Panc1 (cell line): ENCODE measurements around the gene NUB1. TPM values are rescaled to one million over a fixed set of nuclear protein-coding genes. Genes with fewer than 3 reads are reported as not detected.
A peak's percentile ranks its signal among the peaks of the same experiment; 100 is the strongest.

Experiments
- ATAC-seq: fragments of 200-7000 bp; cut with Tn5 transposase; 2 replicates; pipeline ENCODE4 v1.9.1; 2020; ENCODE audit warnings: mild to moderate bottlenecking, moderate library complexity
- BruUV-seq: library from RNA; stranded (reverse); fragments of 400-500 nt; replicated peaks from 2 replicates; lab custom pipeline; 2021; lab: Mats Ljungman, UMichigan
- CTCF ChIA-PET: fragments of 300-600 bp; sonication (Branson Sonifier 250); formaldehyde crosslinking; loops from one replicate; lab custom pipeline; 2022; ENCODE audit warnings: antibody characterized with exemption; lab: Charles Lee
- POLR2A ChIA-PET: fragments of 300-600 bp; sonication (Branson Sonifier 250); formaldehyde crosslinking; loops from one replicate; lab custom pipeline; 2022; ENCODE audit warnings: antibody characterized with exemption; lab: Charles Lee
- DNase-seq: peaks from one replicate; pipeline ENCODE4 v3.0.0-alpha.2; 2010; ENCODE audit warnings: low read depth, low spot score
- H3K27ac ChIP-seq: 2 replicates; pipeline ENCODE4 v1.5.1; 2011; ENCODE audit warnings: mild to moderate bottlenecking, low read length, inconsistent platforms
- H3K27me3 ChIP-seq: fragments of 200-500 bp; sonication (Bioruptor generic); 2 replicates; pipeline ENCODE4 v1.6.0; 2014; ENCODE audit warnings: low read length, inconsistent platforms; ENCODE audit not compliant: control insufficient read depth, insufficient read depth
- H3K36me3 ChIP-seq: fragments of 200-500 bp; sonication (Bioruptor generic); 2 replicates; pipeline ENCODE4 v1.5.1; 2014; ENCODE audit warnings: inconsistent platforms, mild to moderate bottlenecking, low read length, moderate library complexity; ENCODE audit not compliant: control insufficient read depth, insufficient read depth
- H3K4me1 ChIP-seq: 2 replicates; pipeline ENCODE4 v1.5.1; 2011; ENCODE audit warnings: inconsistent platforms, mild to moderate bottlenecking, low read length, moderate library complexity; ENCODE audit not compliant: control insufficient read depth, insufficient read depth
- H3K4me3 ChIP-seq, 2 experiments: 2 replicates each; pipeline ENCODE4 v1.5.1; 2011 to 2012; ENCODE audit warnings: low read depth in 2 of 2, low read length in 2 of 2, mild to moderate bottlenecking in 2 of 2, inconsistent platforms in 1 of 2, moderate library complexity in 1 of 2
- H3K9me3 ChIP-seq: fragments of 200-500 bp; sonication (Bioruptor generic); 2 replicates; pipeline ENCODE4 v1.5.1; 2014; ENCODE audit warnings: low read depth, mild to moderate bottlenecking, inconsistent platforms, low read length, moderate library complexity; ENCODE audit not compliant: control insufficient read depth, insufficient read depth
- POLR2AphosphoS5 ChIP-seq: IDR thresholded peaks from 2 replicates; pipeline ENCODE4 v1.6.1; 2012; ENCODE audit warnings: mild to moderate bottlenecking, low read depth, low read length, moderate library complexity
- SIN3A ChIP-seq: IDR thresholded peaks from 2 replicates; pipeline ENCODE4 v1.6.1; 2012; ENCODE audit warnings: low read depth, mild to moderate bottlenecking, low read length, moderate library complexity, borderline replicate concordance; ENCODE audit not compliant: insufficient read depth
- TCF7L2 ChIP-seq: IDR thresholded peaks from 2 replicates; pipeline ENCODE4 v1.6.1; 2011; ENCODE audit warnings: mild to moderate bottlenecking, low read depth, low read length, inconsistent platforms
- in situ Hi-C: cut with HindIII; loops from 2 replicates; pipeline ENCODE4 v1.10.0; 2016; ENCODE audit warnings: low sequenced_read_pairs, low pct_unique_long_range_greater_than_20kb
- intact Hi-C: fragments of 100-400 bp; cut with micrococcal nuclease; formaldehyde crosslinking; loops from one replicate; pipeline ENCODE4 v1.10.0; 2022; ENCODE audit not compliant: unreplicated experiment
- total RNA-seq: library from RNA; stranded (reverse); gene quantifications from one replicate; pipeline ENCODE4 v1.2.1, GENCODE V29; 2021; ENCODE audit not compliant: unreplicated experiment
- TF ChIP-seq, protein P1 (sequence below): fragments of 450-650 bp; IDR thresholded peaks from 2 replicates; pipeline ENCODE4 v1.5.1; 2017; ENCODE audit warnings: mild to moderate bottlenecking
- TF ChIP-seq, protein P2 (sequence below), 2 experiments: IDR thresholded peaks; 2 replicates each; pipeline ENCODE4 v1.6.1; 2011 to 2012; ENCODE audit warnings: low read depth in 2 of 2, control low read depth in 1 of 2, low read length in 1 of 2, mild to moderate bottlenecking in 1 of 2, moderate library complexity in 1 of 2; ENCODE audit not compliant: insufficient read depth in 1 of 2

Gene NUB1
- total RNA-seq, 1 experiment from 2014 or later = 50.5 TPM

DNA sequence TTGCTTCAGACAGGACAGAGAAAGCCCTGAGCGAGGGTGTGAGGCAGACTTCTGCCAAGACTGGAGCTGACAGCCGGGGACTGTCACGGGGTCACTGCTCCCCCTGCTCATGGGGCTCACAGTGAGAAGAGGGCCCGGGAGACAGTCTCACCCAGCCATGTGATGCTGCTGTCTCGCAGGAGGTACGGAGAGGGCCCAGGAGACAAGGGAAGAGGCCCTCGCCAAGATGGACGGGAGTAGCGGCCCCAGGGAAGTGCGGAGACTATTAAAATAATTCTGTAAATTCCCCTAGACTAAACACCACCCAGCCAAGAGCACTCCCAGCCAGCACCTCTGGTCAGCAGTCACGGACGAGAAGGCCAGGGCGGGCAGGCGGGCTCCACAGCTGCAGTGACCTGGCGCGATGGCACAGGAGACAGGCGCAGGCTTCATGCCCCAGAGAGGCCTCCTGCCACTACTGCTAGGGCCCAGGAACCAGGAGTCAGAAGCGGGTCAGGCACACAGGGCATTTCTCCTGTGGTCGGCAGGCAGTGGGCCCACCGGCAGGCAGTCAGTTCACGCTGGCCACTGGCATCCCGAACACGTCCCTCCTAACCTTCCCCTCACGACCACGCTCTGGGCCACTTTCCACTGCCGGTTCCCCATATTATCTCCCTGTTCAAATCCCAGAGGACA, 44.2 kb downstream of the NUB1 start:
- Histone ChIP-seq H3K27me3 (no peaks in the 10 kb centered on the region), H3K36me3 (no peaks in the 10 kb centered on the region), H3K9me3 (no peaks in the 10 kb centered on the region), H3K27ac (peak overlapping the region; percentile 17; the same call in 1 of the 2 replicates), H3K4me1 (peaks cover 5% of the 10 kb centered on the region), H3K4me3 (no peak overlapping the region)
- BruUV-seq = no TSS peak
- ATAC-seq (0 out of 2 replicates have a peak, but pooled peaks have one; percentile 10), DNase-seq (no peak)
- ChIA-PET POLR2A (no interaction called here), CTCF (no interaction called here)
- TF ChIP-seq TCF7L2 = no peak
- TF ChIP-seq, protein P1, sequence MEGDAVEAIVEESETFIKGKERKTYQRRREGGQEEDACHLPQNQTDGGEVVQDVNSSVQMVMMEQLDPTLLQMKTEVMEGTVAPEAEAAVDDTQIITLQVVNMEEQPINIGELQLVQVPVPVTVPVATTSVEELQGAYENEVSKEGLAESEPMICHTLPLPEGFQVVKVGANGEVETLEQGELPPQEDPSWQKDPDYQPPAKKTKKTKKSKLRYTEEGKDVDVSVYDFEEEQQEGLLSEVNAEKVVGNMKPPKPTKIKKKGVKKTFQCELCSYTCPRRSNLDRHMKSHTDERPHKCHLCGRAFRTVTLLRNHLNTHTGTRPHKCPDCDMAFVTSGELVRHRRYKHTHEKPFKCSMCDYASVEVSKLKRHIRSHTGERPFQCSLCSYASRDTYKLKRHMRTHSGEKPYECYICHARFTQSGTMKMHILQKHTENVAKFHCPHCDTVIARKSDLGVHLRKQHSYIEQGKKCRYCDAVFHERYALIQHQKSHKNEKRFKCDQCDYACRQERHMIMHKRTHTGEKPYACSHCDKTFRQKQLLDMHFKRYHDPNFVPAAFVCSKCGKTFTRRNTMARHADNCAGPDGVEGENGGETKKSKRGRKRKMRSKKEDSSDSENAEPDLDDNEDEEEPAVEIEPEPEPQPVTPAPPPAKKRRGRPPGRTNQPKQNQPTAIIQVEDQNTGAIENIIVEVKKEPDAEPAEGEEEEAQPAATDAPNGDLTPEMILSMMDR = no peak
- no peak for TF ChIP-seq SIN3A
- TF ChIP-seq, protein P2, sequence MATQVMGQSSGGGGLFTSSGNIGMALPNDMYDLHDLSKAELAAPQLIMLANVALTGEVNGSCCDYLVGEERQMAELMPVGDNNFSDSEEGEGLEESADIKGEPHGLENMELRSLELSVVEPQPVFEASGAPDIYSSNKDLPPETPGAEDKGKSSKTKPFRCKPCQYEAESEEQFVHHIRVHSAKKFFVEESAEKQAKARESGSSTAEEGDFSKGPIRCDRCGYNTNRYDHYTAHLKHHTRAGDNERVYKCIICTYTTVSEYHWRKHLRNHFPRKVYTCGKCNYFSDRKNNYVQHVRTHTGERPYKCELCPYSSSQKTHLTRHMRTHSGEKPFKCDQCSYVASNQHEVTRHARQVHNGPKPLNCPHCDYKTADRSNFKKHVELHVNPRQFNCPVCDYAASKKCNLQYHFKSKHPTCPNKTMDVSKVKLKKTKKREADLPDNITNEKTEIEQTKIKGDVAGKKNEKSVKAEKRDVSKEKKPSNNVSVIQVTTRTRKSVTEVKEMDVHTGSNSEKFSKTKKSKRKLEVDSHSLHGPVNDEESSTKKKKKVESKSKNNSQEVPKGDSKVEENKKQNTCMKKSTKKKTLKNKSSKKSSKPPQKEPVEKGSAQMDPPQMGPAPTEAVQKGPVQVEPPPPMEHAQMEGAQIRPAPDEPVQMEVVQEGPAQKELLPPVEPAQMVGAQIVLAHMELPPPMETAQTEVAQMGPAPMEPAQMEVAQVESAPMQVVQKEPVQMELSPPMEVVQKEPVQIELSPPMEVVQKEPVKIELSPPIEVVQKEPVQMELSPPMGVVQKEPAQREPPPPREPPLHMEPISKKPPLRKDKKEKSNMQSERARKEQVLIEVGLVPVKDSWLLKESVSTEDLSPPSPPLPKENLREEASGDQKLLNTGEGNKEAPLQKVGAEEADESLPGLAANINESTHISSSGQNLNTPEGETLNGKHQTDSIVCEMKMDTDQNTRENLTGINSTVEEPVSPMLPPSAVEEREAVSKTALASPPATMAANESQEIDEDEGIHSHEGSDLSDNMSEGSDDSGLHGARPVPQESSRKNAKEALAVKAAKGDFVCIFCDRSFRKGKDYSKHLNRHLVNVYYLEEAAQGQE (IDR thresholded peaks at IDR 0.05; ENCODE audit: insufficient read depth in 1 of 2, low read depth in 2 of 2, low read length in 1 of 2) = no peak
- no peak for TF ChIP-seq POLR2AphosphoS5
- in situ Hi-C loops (no loop called here), intact Hi-C loops (no loop called here)

DNA sequence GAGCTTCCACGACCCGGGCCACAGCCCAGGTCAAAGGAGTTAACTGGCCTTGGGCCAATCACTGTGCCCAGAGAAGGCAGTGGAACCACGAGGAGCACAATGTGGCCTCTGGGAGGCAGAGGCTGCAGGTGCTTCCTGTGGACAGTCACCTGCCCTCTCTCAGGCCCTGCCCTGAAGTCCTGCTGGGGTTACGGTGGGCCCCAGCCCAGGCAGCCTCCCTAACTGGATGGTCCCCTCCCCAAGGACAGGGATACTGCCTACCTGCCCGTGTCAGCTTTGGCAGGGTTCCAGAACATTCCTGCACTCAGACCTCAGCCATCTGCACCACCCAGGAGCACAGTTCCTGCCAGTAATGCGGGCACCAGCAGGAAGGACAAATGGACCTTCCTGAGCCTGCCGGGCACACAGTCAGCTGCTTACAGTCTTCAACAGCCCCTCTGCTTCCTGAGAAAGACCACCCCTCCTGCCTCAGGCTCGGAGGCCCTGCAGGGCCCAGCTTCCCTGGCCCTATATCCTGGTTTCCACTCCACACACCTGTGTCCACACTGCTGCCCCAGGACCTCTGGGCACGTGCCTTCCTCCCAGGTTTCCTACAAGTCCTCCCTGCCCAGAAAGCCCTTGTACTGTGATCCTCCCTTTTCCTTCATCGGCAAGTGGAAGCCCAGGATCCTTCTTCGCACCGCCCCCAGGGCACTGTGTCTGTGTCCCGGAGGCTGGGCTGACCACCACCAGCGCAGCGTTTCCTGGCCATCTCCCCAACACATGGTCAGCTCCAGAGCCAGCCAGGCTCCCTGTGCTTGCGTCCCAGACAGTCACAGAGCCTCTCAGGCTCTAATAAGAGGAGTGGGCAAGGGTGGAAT, 44.9 kb downstream of the NUB1 start:
- Histone ChIP-seq H3K4me3 (no peak overlapping the region), H3K27ac (0 out of 2 replicates have a peak overlapping the region, but pooled peaks have one; percentile 17), H3K27me3 (no peaks in the 10 kb centered on the region), H3K36me3 (no peaks in the 10 kb centered on the region), H3K4me1 (peaks cover 5% of the 10 kb centered on the region), H3K9me3 (no peaks in the 10 kb centered on the region)
- in situ Hi-C loops = no loop called here
- ATAC-seq (no peak), DNase-seq (no peak)
- BruUV-seq = no TSS peak
- ChIA-PET POLR2A (no interaction called here), CTCF (no interaction called here)
- intact Hi-C loops = no loop called here
- TF ChIP-seq TCF7L2 (no peak), SIN3A (no peak), POLR2AphosphoS5 (no peak)
- TF ChIP-seq, protein P1 = no peak
- TF ChIP-seq, protein P2 (IDR thresholded peaks at IDR 0.05; ENCODE audit: insufficient read depth in 1 of 2, low read depth in 2 of 2, low read length in 1 of 2) = no peak
